Neural cell (in vitro differentiated cells): ENCODE data around the gene IL1RAPL2. TPM values are rescaled to one million over a fixed set of nuclear protein-coding genes. Genes with fewer than 3 reads are reported as not detected.

ENCODE experiments used
- H2AFZ ChIP-seq: fragments of 200-600, 300-800 bp; sonication (generic), shearing (Covaris generic); 2 replicates; pipeline ENCODE4 v1.6.0; 2014; ENCODE audit warnings: low read depth, mild to moderate bottlenecking, antibody characterized with exemption, low read length, moderate library complexity
- H3F3A ChIP-seq: fragments of 200-600 bp; shearing (Covaris generic); 2 replicates; pipeline ENCODE4 v1.6.1; 2016; ENCODE audit warnings: mild to moderate bottlenecking, moderate library complexity, mixed read lengths, antibody characterized with exemption, low read length; ENCODE audit not compliant: insufficient read depth, poor library complexity, severe bottlenecking
- H3K27ac ChIP-seq: fragments of 200-600, 300-800 bp; sonication (generic), shearing (Covaris generic); 2 replicates; pipeline ENCODE4 v1.5.1; 2014; ENCODE audit warnings: mild to moderate bottlenecking, low read length, moderate library complexity
- H3K27me3 ChIP-seq: fragments of 300-800, 200-600 bp; sonication (generic), shearing (Covaris generic); 2 replicates; pipeline ENCODE4 v1.6.0; 2014; ENCODE audit warnings: mild to moderate bottlenecking, low read depth, low read length, moderate library complexity; ENCODE audit not compliant: insufficient read depth
- H3K36me3 ChIP-seq: fragments of 300-800, 200-600 bp; sonication (generic), shearing (Covaris generic); 2 replicates; pipeline ENCODE4 v1.5.1; 2014; ENCODE audit warnings: mild to moderate bottlenecking, antibody characterized with exemption, low read length, moderate library complexity; ENCODE audit not compliant: insufficient read depth
- H3K4me2 ChIP-seq: fragments of 300-800, 200-600 bp; sonication (generic), shearing (Covaris generic); 2 replicates; pipeline ENCODE4 v1.6.0; 2014; ENCODE audit warnings: mild to moderate bottlenecking, low read length
- H3K4me3 ChIP-seq: fragments of 300-800, 200-600 bp; sonication (generic), shearing (Covaris generic); 2 replicates; pipeline ENCODE4 v1.5.1; 2014; ENCODE audit warnings: mild to moderate bottlenecking, low read length, moderate library complexity
- H3K79me2 ChIP-seq: fragments of 200-600 bp; shearing (Covaris generic); replicated peaks from 2 replicates; pipeline ENCODE4 v1.6.0; 2014; ENCODE audit warnings: mild to moderate bottlenecking, low read length, moderate library complexity; ENCODE audit not compliant: insufficient read depth
- H3K9ac ChIP-seq: fragments of 300-800, 200-600 bp; sonication (generic), shearing (Covaris generic); 2 replicates; pipeline ENCODE4 v1.6.1; 2016; ENCODE audit warnings: mild to moderate bottlenecking, low read length, mixed read lengths
- H3K9me2 ChIP-seq: fragments of 200-600 bp; shearing (Covaris generic); 2 replicates; pipeline ENCODE4 v1.6.1; 2016; ENCODE audit warnings: mild to moderate bottlenecking, low read length, mixed read lengths; ENCODE audit not compliant: insufficient read depth
- H3K9me3 ChIP-seq: fragments of 200-600, 300-800 bp; sonication (generic), shearing (Covaris generic); 2 replicates; pipeline ENCODE4 v1.6.1; 2016; ENCODE audit warnings: mild to moderate bottlenecking, mixed run types, low read length, moderate library complexity, mixed read lengths
- H4K20me1 ChIP-seq: fragments of 200-600 bp; shearing (Covaris generic); 2 replicates; pipeline ENCODE4 v1.6.1; 2016; ENCODE audit warnings: mild to moderate bottlenecking, mixed run types; ENCODE audit not compliant: insufficient read depth
- CTCF ChIP-seq: fragments of 450-650 bp; IDR thresholded peaks from 2 replicates; pipeline ENCODE4 v1.5.1; 2014; ENCODE audit warnings: antibody characterized with exemption, mild to moderate bottlenecking, moderate library complexity; ENCODE audit not compliant: poor library complexity, severe bottlenecking
- EP300 ChIP-seq: fragments of 450-650 bp; conservative IDR thresholded peaks from 2 replicates; pipeline ENCODE4 v1.6.1; 2014; ENCODE audit warnings: antibody characterized with exemption, mild to moderate bottlenecking, moderate library complexity; ENCODE audit not compliant: poor library complexity, severe bottlenecking
- EZH2 ChIP-seq: fragments of 200-600, 300-800 bp; shearing (Covaris generic), sonication (generic); IDR thresholded peaks from 2 replicates; pipeline ENCODE4 v1.6.1; 2014; ENCODE audit warnings: antibody characterized with exemption, low read length, borderline replicate concordance, mild to moderate bottlenecking; ENCODE audit not compliant: insufficient read depth, poor library complexity, severe bottlenecking
- MXI1 ChIP-seq: fragments of 450-650 bp; conservative IDR thresholded peaks from 2 replicates; pipeline ENCODE4 v1.6.1; 2014; ENCODE audit warnings: antibody characterized with exemption, mild to moderate bottlenecking; ENCODE audit not compliant: poor library complexity, severe bottlenecking
- POLR2AphosphoS5 ChIP-seq: IDR thresholded peaks from 2 replicates; pipeline ENCODE4 v1.6.1; 2012
- RAD21 ChIP-seq: fragments of 450-650 bp; conservative IDR thresholded peaks from 2 replicates; pipeline ENCODE4 v1.6.1; 2014; ENCODE audit warnings: antibody characterized with exemption, mild to moderate bottlenecking, moderate library complexity
- REST ChIP-seq: IDR thresholded peaks from 2 replicates; pipeline ENCODE4 v1.6.1; 2012; ENCODE audit warnings: borderline replicate concordance
- SMC3 ChIP-seq: fragments of 450-650 bp; conservative IDR thresholded peaks from 2 replicates; pipeline ENCODE4 v1.6.1; 2014; ENCODE audit warnings: antibody characterized with exemption, mild to moderate bottlenecking, moderate library complexity; ENCODE audit not compliant: poor library complexity
- TAF1 ChIP-seq: IDR thresholded peaks from 2 replicates; pipeline ENCODE4 v1.6.1; 2012; ENCODE audit warnings: low read depth
- polyA plus RNA-seq: library from polyadenylated mRNA; depleted of rRNA; stranded (reverse); fragments of >200 nt; gene quantifications from 2 replicates; pipeline ENCODE4 v1.2.3, GENCODE V29; 2014

The IL1RAPL2 gene
- polyA plus RNA-seq, 1 donor from 2014 or later, result not detected

- Histone ChIP-seq H4K20me1 (no peaks in the 10 kb centered on the region), H3K9me3 (no peaks in the 10 kb centered on the region)
- TF ChIP-seq REST (no peak), CTCF (no peak), MXI1 (no peak), TAF1 (no peak), RAD21 (no peak), EZH2 (no peak), SMC3 (no peak), EP300 (no peak), POLR2AphosphoS5 (no peak)
Observed at GRCh38 chrX:105013719-105014118, 447.7 kb downstream of the IL1RAPL2 start.

GRCh38 chrX:105017641-105018040 lies 451.6 kb downstream of the IL1RAPL2 start:
- Histone ChIP-seq H3K79me2 (no peaks in the 10 kb centered on the region), H2AFZ (no peak overlapping the region), H3K36me3 (no peaks in the 10 kb centered on the region), H4K20me1 (no peaks in the 10 kb centered on the region), H3K9ac (no peak overlapping the region), H3F3A (no peaks in the 10 kb centered on the region), H3K4me3 (no peak overlapping the region), H3K27ac (no peak overlapping the region), H3K9me3 (no peaks in the 10 kb centered on the region), H3K27me3 (no peaks in the 10 kb centered on the region), H3K4me2 (no peak overlapping the region), H3K9me2 (no peaks in the 10 kb centered on the region)
- TF ChIP-seq REST (no peak), SMC3 (no peak), TAF1 (no peak), CTCF (no peak), MXI1 (no peak), RAD21 (no peak), EP300 (no peak), EZH2 (no peak)

More at GRCh38 chrX:105013719-105014118, 447.7 kb downstream of the IL1RAPL2 start:
- Histone ChIP-seq H3K4me3 (no peak overlapping the region), H3K9ac (no peak overlapping the region), H3K9me2 (no peaks in the 10 kb centered on the region), H3F3A (no peaks in the 10 kb centered on the region), H3K27ac (no peak overlapping the region), H3K4me2 (no peak overlapping the region), H3K79me2 (no peaks in the 10 kb centered on the region), H2AFZ (no peak overlapping the region), H3K27me3 (no peaks in the 10 kb centered on the region), H3K36me3 (no peaks in the 10 kb centered on the region)
